ENCODE results near the gene HS2ST1. TPM values are rescaled to one million over a fixed set of nuclear protein-coding genes. Genes with fewer than 3 reads are reported as not detected.

The HS2ST1 gene
- total and polyA plus RNA-seq, 8 donors = 22.5 to 92.2 (median 70.7) TPM

- intact Hi-C loops (cut with DNase I) = no loop called here
These were observed 213.1 kb downstream of the HS2ST1 start for GRCh38 chr1:87127581-87127980.

GRCh38 chr1:87129038-87129437 is 214.6 kb downstream of the HS2ST1 start:
- DNase-seq (no peak), ATAC-seq (no peak)
- Histone ChIP-seq H3K36me3 (no peaks in the 10 kb centered on the region), H3K4me3 (no peak overlapping the region), H3K27ac (no peak overlapping the region), H3K9me3 (no peaks in the 10 kb centered on the region), H3K27me3 (peaks cover 0 to 9% of the 10 kb centered on the region in 2 donors), H3K4me1 (peaks cover 0 to 9% of the 10 kb centered on the region in 2 donors)
- TF ChIP-seq CTCF (IDR thresholded peaks at IDR 0.05) = no peak
- intact Hi-C loops (cut with DNase I) = no loop called here

More at GRCh38 chr1:87127581-87127980, 213.1 kb downstream of the HS2ST1 start:
- DNase-seq (no peak), ATAC-seq (no peak)
- TF ChIP-seq CTCF (IDR thresholded peaks at IDR 0.05) = no peak
- peaks cover 0 to 8% of the 10 kb centered on the region in 2 donors for H3K4me1 ChIP-seq
- peaks cover 0 to 6% of the 10 kb centered on the region in 2 donors for H3K27me3 ChIP-seq
- no peak overlapping the region for H3K4me3 ChIP-seq
- no peak overlapping the region for H3K27ac ChIP-seq
- H3K9me3 ChIP-seq = no peaks in the 10 kb centered on the region
- H3K36me3 ChIP-seq = no peaks in the 10 kb centered on the region

- Histone ChIP-seq H3K4me3 (no peak overlapping the region), H3K4me1 (peaks cover 4 to 9% of the 10 kb centered on the region in 2 donors), H3K9me3 (no peaks in the 10 kb centered on the region), H3K27ac (peak overlapping the region in 1 of 2 donors; percentile 2), H3K36me3 (no peaks in the 10 kb centered on the region), H3K27me3 (peaks cover 0 to 9% of the 10 kb centered on the region in 2 donors)
- ATAC-seq (no peak), DNase-seq (peak in 1 of 4 donors; percentile 28)
- intact Hi-C loops (cut with DNase I) = no loop called here
- TF ChIP-seq CTCF (IDR thresholded peaks at IDR 0.05) = no peak
These were observed 215.2 kb downstream of the HS2ST1 start for GRCh38 chr1:87129606-87130005.

- TF ChIP-seq CTCF (IDR thresholded peaks at IDR 0.05) = no peak
- H3K4me3 ChIP-seq = no peak overlapping the region
These were observed 216.0 kb downstream of the HS2ST1 start for GRCh38 chr1:87130438-87130837.

GRCh38 chr1:87131809-87132283 is 217.4 kb downstream of the HS2ST1 start:
- H3K36me3 ChIP-seq = no peaks in the 10 kb centered on the region
- DNase-seq (peak; percentile 83 to 96 (median 88)), ATAC-seq (peak; percentile 98)
- TF ChIP-seq CTCF (IDR thresholded peaks at IDR 0.05) = peak; percentile 94 to 97
- H3K4me3 ChIP-seq = peak overlapping the region; percentile 15 to 25
- H3K27ac ChIP-seq = no peak overlapping the region
- no peaks in the 10 kb centered on the region for H3K9me3 ChIP-seq
- H3K4me1 ChIP-seq = peaks cover 4 to 9% of the 10 kb centered on the region in 2 donors
- peaks cover 0 to 9% of the 10 kb centered on the region in 2 donors for H3K27me3 ChIP-seq
- intact Hi-C loops (cut with DNase I) = no loop called here

More at GRCh38 chr1:87130438-87130837, 216.0 kb downstream of the HS2ST1 start:
- no peak for DNase-seq
- peaks cover 0 to 9% of the 10 kb centered on the region in 2 donors for H3K27me3 ChIP-seq
- intact Hi-C loops (cut with DNase I) = no loop called here
- H3K9me3 ChIP-seq = no peaks in the 10 kb centered on the region
- no peaks in the 10 kb centered on the region for H3K36me3 ChIP-seq
- H3K4me1 ChIP-seq = peaks cover 4 to 9% of the 10 kb centered on the region in 2 donors
- peak overlapping the region in 1 of 2 donors; percentile 2 for H3K27ac ChIP-seq
- no peak for ATAC-seq
